ENCODE measurements around the gene ABLIM1.

- TF ChIP-seq CTCF (IDR thresholded peaks at IDR 0.05): no peak
- TF ChIP-seq POLR2AphosphoS5 (IDR thresholded peaks at IDR 0.05): peak in 1 of 3 donors; percentile 5
- no peak for TF ChIP-seq POLR2A (IDR thresholded peaks at IDR 0.05)
- no peak for TF ChIP-seq EP300 (IDR thresholded peaks at IDR 0.05)
Measured at GRCh38 chr10:114552050-114552449, 106.0 kb downstream of the ABLIM1 start.

Measured in suprapubic skin (tissue), 4 donors.